ENCODE results near the gene HS3ST5.

DNA sequence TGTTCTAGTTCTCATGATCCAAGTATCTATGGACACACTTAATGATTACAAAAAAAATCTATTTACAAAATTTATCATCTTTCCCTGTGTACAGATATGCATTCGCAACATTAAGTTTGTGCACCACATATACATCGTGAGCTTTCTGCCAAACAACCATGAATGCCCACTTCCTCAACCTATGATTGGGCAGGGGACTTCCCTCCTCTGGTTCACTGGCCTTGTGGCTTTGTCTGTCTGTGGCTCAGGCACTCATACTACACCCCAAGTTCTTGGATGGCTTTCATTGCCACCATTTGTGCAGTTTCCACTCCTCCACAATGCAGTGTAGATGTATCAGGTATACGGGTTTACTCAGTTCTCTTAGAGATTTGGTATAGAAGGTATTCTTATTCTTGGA is 74.9 kb downstream of the HS3ST5 start:
- TF ChIP-seq POLR2A (IDR thresholded peaks at IDR 0.05), result no peak
- TF ChIP-seq, protein P1, sequence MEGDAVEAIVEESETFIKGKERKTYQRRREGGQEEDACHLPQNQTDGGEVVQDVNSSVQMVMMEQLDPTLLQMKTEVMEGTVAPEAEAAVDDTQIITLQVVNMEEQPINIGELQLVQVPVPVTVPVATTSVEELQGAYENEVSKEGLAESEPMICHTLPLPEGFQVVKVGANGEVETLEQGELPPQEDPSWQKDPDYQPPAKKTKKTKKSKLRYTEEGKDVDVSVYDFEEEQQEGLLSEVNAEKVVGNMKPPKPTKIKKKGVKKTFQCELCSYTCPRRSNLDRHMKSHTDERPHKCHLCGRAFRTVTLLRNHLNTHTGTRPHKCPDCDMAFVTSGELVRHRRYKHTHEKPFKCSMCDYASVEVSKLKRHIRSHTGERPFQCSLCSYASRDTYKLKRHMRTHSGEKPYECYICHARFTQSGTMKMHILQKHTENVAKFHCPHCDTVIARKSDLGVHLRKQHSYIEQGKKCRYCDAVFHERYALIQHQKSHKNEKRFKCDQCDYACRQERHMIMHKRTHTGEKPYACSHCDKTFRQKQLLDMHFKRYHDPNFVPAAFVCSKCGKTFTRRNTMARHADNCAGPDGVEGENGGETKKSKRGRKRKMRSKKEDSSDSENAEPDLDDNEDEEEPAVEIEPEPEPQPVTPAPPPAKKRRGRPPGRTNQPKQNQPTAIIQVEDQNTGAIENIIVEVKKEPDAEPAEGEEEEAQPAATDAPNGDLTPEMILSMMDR (IDR thresholded peaks at IDR 0.05), result no peak

All from sigmoid colon (tissue), 3 donors.